Kidney epithelial cell (primary cell): ENCODE measurements around the gene ASMTL. TPM values are rescaled to one million over a fixed set of nuclear protein-coding genes. Genes with fewer than 3 reads are reported as not detected.
"Not testable (repeated sequence)": the region's sequence is repeated elsewhere in the genome, so short reads cannot be mapped to it uniquely, and the experiment has no call there.

Source experiments
- DNase-seq: peaks from one replicate; pipeline ENCODE4 v3.0.0-alpha.2; 2010; ENCODE audit warnings: low read depth
- H3K27me3 ChIP-seq: 2 replicates; pipeline ENCODE4 v1.6.0; 2011; ENCODE audit warnings: low read length; ENCODE audit not compliant: control insufficient read depth, insufficient read depth
- H3K36me3 ChIP-seq: 2 replicates; pipeline ENCODE4 v1.5.1; 2011; ENCODE audit warnings: low read length; ENCODE audit not compliant: control insufficient read depth, insufficient read depth
- H3K4me3 ChIP-seq: 2 replicates; pipeline ENCODE4 v1.5.1; 2011; ENCODE audit warnings: low read depth, mild to moderate bottlenecking, control low read depth, low read length
- CTCF ChIP-seq: IDR thresholded peaks from 2 replicates; pipeline ENCODE4 v1.5.1; 2011; ENCODE audit warnings: mild to moderate bottlenecking, moderate library complexity, low read length, control low read depth, inconsistent platforms; ENCODE audit not compliant: insufficient read depth, poor library complexity, severe bottlenecking
- total RNA-seq: library from RNA; depleted of rRNA; stranded (reverse); fragments of >200 nt; gene quantifications from 2 replicates; pipeline ENCODE4 v1.2.3, GENCODE V29; 2015

Gene ASMTL
- total RNA-seq, 1 donor from 2014 or later = 15.9 TPM

GRCh38 chrX:1449823-1450149, 2.9 kb downstream of the ASMTL start:
- no peak for DNase-seq
- Histone ChIP-seq H3K4me3 (no peak overlapping the region), H3K36me3 (no peaks in the 10 kb centered on the region), H3K27me3 (no peaks in the 10 kb centered on the region)
- TF ChIP-seq CTCF = no peak

GRCh38 chrX:1449036-1449822, 3.5 kb downstream of the ASMTL start:
- no peak overlapping the region for H3K4me3 ChIP-seq
- DNase-seq = no peak
- no peaks in the 10 kb centered on the region for H3K36me3 ChIP-seq
- H3K27me3 ChIP-seq = no peaks in the 10 kb centered on the region
- TF ChIP-seq CTCF = no peak

GRCh38 chrX:1448573-1449001, 4.1 kb downstream of the ASMTL start:
- not testable (repeated sequence) for H3K4me3 ChIP-seq, DNase-seq, H3K27me3 ChIP-seq, H3K36me3 ChIP-seq

GRCh38 chrX:1447969-1448572, 4.6 kb downstream of the ASMTL start:
- H3K4me3 ChIP-seq, DNase-seq, H3K36me3 ChIP-seq, H3K27me3 ChIP-seq: not testable (repeated sequence)

GRCh38 chrX:1446984-1447968, 5.4 kb downstream of the ASMTL start:
- not testable (repeated sequence) for H3K4me3 ChIP-seq, DNase-seq, H3K27me3 ChIP-seq, H3K36me3 ChIP-seq

GRCh38 chrX:1444561-1445500, 7.9 kb downstream of the ASMTL start:
- DNase-seq = no peak
- no peaks in the 10 kb centered on the region for H3K27me3 ChIP-seq
- TF ChIP-seq CTCF = no peak
- H3K4me3 ChIP-seq = no peak overlapping the region
- no peaks in the 10 kb centered on the region for H3K36me3 ChIP-seq
